ENCODE measurements around the gene SPTBN5.

- TF ChIP-seq, protein P1, sequence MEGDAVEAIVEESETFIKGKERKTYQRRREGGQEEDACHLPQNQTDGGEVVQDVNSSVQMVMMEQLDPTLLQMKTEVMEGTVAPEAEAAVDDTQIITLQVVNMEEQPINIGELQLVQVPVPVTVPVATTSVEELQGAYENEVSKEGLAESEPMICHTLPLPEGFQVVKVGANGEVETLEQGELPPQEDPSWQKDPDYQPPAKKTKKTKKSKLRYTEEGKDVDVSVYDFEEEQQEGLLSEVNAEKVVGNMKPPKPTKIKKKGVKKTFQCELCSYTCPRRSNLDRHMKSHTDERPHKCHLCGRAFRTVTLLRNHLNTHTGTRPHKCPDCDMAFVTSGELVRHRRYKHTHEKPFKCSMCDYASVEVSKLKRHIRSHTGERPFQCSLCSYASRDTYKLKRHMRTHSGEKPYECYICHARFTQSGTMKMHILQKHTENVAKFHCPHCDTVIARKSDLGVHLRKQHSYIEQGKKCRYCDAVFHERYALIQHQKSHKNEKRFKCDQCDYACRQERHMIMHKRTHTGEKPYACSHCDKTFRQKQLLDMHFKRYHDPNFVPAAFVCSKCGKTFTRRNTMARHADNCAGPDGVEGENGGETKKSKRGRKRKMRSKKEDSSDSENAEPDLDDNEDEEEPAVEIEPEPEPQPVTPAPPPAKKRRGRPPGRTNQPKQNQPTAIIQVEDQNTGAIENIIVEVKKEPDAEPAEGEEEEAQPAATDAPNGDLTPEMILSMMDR (IDR thresholded peaks at IDR 0.05) = no peak
- TF ChIP-seq, protein P2, sequence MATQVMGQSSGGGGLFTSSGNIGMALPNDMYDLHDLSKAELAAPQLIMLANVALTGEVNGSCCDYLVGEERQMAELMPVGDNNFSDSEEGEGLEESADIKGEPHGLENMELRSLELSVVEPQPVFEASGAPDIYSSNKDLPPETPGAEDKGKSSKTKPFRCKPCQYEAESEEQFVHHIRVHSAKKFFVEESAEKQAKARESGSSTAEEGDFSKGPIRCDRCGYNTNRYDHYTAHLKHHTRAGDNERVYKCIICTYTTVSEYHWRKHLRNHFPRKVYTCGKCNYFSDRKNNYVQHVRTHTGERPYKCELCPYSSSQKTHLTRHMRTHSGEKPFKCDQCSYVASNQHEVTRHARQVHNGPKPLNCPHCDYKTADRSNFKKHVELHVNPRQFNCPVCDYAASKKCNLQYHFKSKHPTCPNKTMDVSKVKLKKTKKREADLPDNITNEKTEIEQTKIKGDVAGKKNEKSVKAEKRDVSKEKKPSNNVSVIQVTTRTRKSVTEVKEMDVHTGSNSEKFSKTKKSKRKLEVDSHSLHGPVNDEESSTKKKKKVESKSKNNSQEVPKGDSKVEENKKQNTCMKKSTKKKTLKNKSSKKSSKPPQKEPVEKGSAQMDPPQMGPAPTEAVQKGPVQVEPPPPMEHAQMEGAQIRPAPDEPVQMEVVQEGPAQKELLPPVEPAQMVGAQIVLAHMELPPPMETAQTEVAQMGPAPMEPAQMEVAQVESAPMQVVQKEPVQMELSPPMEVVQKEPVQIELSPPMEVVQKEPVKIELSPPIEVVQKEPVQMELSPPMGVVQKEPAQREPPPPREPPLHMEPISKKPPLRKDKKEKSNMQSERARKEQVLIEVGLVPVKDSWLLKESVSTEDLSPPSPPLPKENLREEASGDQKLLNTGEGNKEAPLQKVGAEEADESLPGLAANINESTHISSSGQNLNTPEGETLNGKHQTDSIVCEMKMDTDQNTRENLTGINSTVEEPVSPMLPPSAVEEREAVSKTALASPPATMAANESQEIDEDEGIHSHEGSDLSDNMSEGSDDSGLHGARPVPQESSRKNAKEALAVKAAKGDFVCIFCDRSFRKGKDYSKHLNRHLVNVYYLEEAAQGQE (IDR thresholded peaks at IDR 0.05; ENCODE audit: insufficient read depth in 1 of 2, low read depth in 2 of 2, low read length in 1 of 2) = no peak
- TF ChIP-seq SIN3A (IDR thresholded peaks at IDR 0.05; ENCODE audit: borderline replicate concordance, insufficient read depth, low read depth, low read length) (no peak), TCF7L2 (IDR thresholded peaks at IDR 0.05; ENCODE audit: low read depth, low read length) (no peak)
These were observed 27.8 kb upstream of the SPTBN5 start for GRCh38 chr15:41921639-41922038.
